BLaER1 treated with 17β-estradiol and CSF1 and Interleukin-3, amounts not matched to agents 10 nM and 100 nM (cell line): ENCODE results near the gene KRT27.

Source experiments
- H3K27ac ChIP-seq, 11 experiments: shearing (Covaris generic); formaldehyde crosslinking; 2 replicates each; pipeline ENCODE4 v1.8.1; 2022
- H3K27me3 ChIP-seq, 11 experiments: shearing (Covaris generic); formaldehyde crosslinking; 2 replicates each; pipeline ENCODE4 v1.8.1; 2022
- H3K36me3 ChIP-seq, 11 experiments: shearing (Covaris generic); formaldehyde crosslinking; 2 replicates each; pipeline ENCODE4 v1.8.1; 2022
- H3K4me1 ChIP-seq, 10 experiments: shearing (Covaris generic); formaldehyde crosslinking; 2 replicates each; pipeline ENCODE4 v1.8.1; 2022
- H3K4me2 ChIP-seq, 11 experiments: shearing (Covaris generic); formaldehyde crosslinking; 2 replicates each; pipeline ENCODE4 v1.8.1; 2022
- H3K4me3 ChIP-seq, 10 experiments: shearing (Covaris generic); formaldehyde crosslinking; 2 replicates each; pipeline ENCODE4 v1.8.1; 2022
- H3K9ac ChIP-seq, 11 experiments: shearing (Covaris generic); formaldehyde crosslinking; 2 replicates each; pipeline ENCODE4 v1.8.1; 2022
- H3K9me3 ChIP-seq, 11 experiments: shearing (Covaris generic); formaldehyde crosslinking; replicated peaks in 1 of 11; 2 replicates each; pipeline ENCODE4 v1.8.1; 2022
- H4K20me1 ChIP-seq, 11 experiments: shearing (Covaris generic); formaldehyde crosslinking; 2 replicates each; pipeline ENCODE4 v1.8.1; 2022
- Cebpa-rat ChIP-seq, 11 experiments: shearing (Covaris generic); IDR thresholded peaks; 2 replicates each; pipeline ENCODE4 v1.8.1; 2022

The KRT27 gene

DNA sequence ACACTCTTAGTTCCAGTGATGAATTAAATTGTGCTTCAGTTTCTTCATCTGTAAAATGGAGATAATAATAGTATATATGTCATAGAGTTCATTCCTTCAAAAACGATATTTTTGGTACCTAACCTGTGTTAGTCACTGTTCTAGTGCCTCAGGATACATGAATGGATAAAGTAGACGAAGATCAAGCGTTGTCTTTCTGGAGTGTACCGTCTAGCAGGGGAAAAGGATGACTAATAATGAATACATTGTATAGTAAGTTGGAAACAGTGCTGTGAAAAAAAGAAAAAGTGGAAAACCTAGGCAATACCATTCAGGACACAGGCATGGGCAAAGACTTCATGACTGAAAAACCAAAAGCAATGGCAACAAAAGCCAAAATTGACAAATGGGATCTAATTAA, 31.5 kb upstream of the KRT27 start:
- H3K36me3 ChIP-seq = peaks cover 9 to 19% (median 14%) of the 10 kb centered on the region in 11 experiments
- no peaks in the 10 kb centered on the region for H3K27me3 ChIP-seq
- no peaks in the 10 kb centered on the region for H4K20me1 ChIP-seq
- no peak overlapping the region for H3K4me3 ChIP-seq
- TF ChIP-seq Cebpa-rat (IDR thresholded peaks at IDR 0.05) = no peak
- no peak overlapping the region for H3K4me2 ChIP-seq
- no peak overlapping the region for H3K27ac ChIP-seq
- no peak overlapping the region for H3K9ac ChIP-seq
- H3K9me3 ChIP-seq = peaks cover 0 to 13% (median 5%) of the 10 kb centered on the region in 11 experiments; a peak in 7 of 22 replicates
- peaks cover 0 to 11% (median 6%) of the 10 kb centered on the region in 10 experiments; a peak in 9 of 20 replicates for H3K4me1 ChIP-seq

DNA sequence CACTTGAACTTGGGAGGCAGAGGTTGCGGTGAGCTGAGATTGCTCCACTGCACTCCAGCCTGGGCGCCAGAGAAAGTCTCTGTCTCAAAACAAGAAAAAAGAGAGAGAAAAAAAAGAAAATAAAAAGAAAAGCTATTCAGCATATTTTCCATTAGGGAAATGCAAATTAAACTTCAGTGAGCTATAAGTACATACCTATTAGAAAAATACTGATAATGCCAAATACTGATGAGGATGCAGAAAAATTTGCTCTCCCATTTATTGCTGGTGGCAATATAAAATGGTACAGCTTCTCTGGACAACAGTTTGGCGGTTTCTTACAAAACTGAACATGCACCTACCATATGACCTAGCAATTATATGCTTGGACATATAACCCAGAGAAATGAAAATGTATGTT, 30.3 kb upstream of the KRT27 start:
- H3K9me3 ChIP-seq = peaks cover 0 to 7% (median 5%) of the 10 kb centered on the region in 11 experiments; a peak in 7 of 22 replicates
- H3K36me3 ChIP-seq = peaks cover 6 to 15% (median 12%) of the 10 kb centered on the region in 11 experiments
- peaks cover 0 to 8% (median 2%) of the 10 kb centered on the region in 10 experiments; a peak in 9 of 20 replicates for H3K4me1 ChIP-seq
- TF ChIP-seq Cebpa-rat (IDR thresholded peaks at IDR 0.05) = no peak
- H3K9ac ChIP-seq = no peak overlapping the region
- no peaks in the 10 kb centered on the region for H3K27me3 ChIP-seq
- H3K4me2 ChIP-seq = no peak overlapping the region
- H3K4me3 ChIP-seq = no peak overlapping the region
- no peak overlapping the region for H3K27ac ChIP-seq
- H4K20me1 ChIP-seq = no peaks in the 10 kb centered on the region

DNA sequence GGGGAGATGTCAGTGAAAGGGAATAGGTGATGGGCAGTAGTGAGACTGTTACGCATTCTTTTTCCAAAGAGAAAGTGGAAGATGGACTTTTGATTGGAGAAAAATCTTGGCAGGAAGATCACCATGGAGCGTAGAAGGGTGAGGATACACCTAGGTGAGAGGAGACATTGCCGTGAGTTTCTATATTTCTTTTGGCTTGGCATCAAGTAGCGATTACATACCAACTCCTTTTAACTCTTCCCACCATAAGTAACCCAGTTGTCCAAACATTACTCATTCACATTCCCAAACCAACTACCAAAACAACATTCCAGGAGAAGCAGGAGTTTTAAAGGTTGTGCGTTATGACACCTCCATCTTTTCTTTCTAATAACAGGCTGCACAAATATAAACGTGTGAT, 28.1 kb upstream of the KRT27 start:
- no peaks in the 10 kb centered on the region for H3K27me3 ChIP-seq
- no peaks in the 10 kb centered on the region for H3K4me1 ChIP-seq
- no peaks in the 10 kb centered on the region for H3K36me3 ChIP-seq
- no peak overlapping the region for H3K4me2 ChIP-seq
- peaks cover 0 to 6% (median 0%) of the 10 kb centered on the region in 11 experiments; a peak in 2 of 22 replicates for H3K9me3 ChIP-seq
- H3K9ac ChIP-seq = no peak overlapping the region
- no peak for TF ChIP-seq Cebpa-rat (IDR thresholded peaks at IDR 0.05)
- H4K20me1 ChIP-seq = no peaks in the 10 kb centered on the region
- no peak overlapping the region for H3K4me3 ChIP-seq
- no peak overlapping the region for H3K27ac ChIP-seq

DNA sequence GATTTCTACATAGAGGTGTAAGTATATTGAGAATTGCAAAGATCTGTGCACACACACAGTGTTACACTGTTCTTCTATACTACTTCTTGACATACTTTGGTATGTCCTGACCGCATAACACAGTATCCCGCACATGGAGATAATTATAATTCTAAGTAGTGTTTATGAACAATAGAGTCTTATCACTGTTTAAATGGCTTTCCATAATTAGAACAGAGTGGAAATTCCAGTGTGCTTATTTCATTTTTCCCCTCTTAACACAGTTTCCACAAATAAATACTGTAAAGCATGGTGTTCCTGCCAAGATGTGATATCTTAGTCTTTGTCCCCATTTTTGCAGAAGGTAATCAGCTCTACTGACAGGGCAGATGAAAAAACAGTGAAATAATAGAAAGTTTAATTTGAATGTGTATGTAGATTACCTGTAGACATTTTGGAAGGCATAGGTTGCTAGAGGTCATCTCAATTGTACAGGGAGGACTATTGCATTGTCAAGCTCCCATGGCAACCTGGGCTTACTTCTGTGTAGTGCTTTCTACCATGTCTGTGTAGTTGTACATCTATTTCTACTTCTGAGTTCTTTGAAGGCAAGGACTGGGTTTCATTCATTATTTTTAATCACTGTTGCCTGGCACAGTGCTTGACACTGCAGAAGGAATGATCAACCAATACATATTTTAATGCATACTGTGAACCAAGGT, 27.5 kb upstream of the KRT27 start:
- Histone ChIP-seq H3K9me3 (peaks cover 0 to 3% (median 0%) of the 10 kb centered on the region in 11 experiments; a peak in 3 of 22 replicates), H3K4me1 (no peaks in the 10 kb centered on the region), H3K27me3 (no peaks in the 10 kb centered on the region), H3K9ac (no peak overlapping the region), H3K36me3 (no peaks in the 10 kb centered on the region), H3K4me3 (no peak overlapping the region), H3K4me2 (no peak overlapping the region), H4K20me1 (no peaks in the 10 kb centered on the region), H3K27ac (no peak overlapping the region)
- TF ChIP-seq Cebpa-rat (IDR thresholded peaks at IDR 0.05) = no peak

DNA sequence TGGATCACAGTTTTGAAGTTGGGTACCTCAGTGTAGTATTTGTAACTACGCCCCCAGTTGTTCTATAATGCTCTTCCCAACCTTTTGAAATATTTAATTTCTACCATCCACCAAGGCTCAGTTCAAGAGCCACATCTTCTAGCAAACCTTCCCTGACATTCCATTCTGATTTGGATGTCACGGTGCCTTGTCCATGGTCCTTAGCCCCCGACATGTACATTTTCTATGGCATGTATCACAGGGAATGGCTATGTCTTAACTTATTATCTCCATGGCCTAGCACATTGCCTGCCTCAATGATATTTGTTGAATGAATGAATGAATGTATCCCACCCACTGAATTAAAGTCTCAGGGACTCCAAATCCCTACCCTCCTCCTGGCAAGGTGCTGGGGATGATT, 23.8 kb upstream of the KRT27 start:
- H3K27ac ChIP-seq = no peak overlapping the region
- H3K27me3 ChIP-seq = no peaks in the 10 kb centered on the region
- H4K20me1 ChIP-seq = no peaks in the 10 kb centered on the region
- H3K9me3 ChIP-seq = no peaks in the 10 kb centered on the region; a peak in 1 of 22 replicates
- H3K4me3 ChIP-seq = no peak overlapping the region
- no peak overlapping the region for H3K9ac ChIP-seq
- no peak overlapping the region for H3K4me2 ChIP-seq
- no peaks in the 10 kb centered on the region for H3K36me3 ChIP-seq
- no peak for TF ChIP-seq Cebpa-rat (IDR thresholded peaks at IDR 0.05)
- no peaks in the 10 kb centered on the region for H3K4me1 ChIP-seq

DNA sequence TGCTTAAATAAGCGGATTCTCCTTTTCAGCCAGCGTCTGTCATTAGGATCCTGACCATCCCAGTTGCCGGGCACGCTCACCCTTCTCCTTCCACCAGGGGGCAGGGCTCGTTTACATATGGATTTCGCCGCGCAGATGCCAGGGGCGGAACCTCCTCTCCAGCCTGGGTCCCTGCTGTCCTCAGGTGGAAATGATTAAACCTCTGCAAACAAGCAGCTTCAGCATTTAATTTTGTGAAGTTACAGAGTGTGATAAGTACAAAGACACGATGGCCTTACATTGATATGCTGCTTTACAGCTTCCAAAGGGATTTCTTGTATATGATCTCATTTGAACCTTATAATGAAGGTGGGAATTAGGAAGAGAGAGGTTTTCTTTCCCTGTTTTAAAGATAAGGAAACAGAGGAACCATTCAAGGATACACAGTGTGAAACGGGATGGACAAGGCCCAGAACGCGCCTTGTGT, 21.3 kb upstream of the KRT27 start:
- Histone ChIP-seq H3K36me3 (no peaks in the 10 kb centered on the region), H3K9ac (no peak overlapping the region), H4K20me1 (no peaks in the 10 kb centered on the region), H3K9me3 (no peaks in the 10 kb centered on the region; a peak in 1 of 22 replicates), H3K4me1 (no peaks in the 10 kb centered on the region), H3K27ac (no peak overlapping the region), H3K4me2 (no peak overlapping the region), H3K27me3 (no peaks in the 10 kb centered on the region), H3K4me3 (no peak overlapping the region)
- no peak for TF ChIP-seq Cebpa-rat (IDR thresholded peaks at IDR 0.05)

DNA sequence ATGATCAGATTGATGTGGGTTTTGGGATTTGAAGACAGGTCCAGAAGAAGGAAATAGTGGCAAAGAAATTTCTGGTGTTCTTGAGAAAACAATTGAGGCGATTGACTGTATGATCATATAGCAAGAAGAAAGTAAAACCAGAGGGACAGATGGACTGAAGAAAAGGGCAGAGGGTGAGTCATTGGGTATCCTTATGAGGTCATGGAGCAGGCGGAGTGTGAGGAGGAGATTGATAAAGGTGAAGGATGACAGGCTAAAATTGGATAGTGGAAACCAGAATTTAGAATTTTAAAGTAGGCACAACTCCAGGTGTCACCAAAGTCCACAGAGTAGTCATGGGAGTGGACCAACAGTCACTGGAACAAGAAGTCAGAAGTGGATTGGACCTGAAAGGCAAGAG, 18.8 kb upstream of the KRT27 start:
- H4K20me1 ChIP-seq = no peaks in the 10 kb centered on the region

DNA sequence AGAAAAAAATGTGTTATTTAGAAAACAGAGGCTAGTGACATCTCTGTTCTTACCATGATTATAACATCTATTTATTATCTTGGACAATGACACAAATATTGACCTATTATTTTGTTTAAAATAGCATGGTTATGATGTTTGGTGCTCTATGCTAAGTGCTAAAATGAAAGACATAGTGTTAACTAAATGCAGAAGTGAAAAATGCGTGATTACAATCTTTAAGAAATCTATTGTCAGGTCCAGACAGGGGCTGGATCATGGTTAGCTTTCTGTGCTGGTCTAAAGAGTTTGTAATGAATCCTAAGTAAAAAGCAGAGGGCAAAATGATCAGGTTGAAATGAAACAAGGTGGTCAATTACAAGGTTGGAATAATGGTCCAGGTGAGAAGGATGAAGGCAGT, 18.0 kb upstream of the KRT27 start:
- no peak overlapping the region for H3K4me3 ChIP-seq
- H3K9ac ChIP-seq = no peak overlapping the region
- H4K20me1 ChIP-seq = no peaks in the 10 kb centered on the region
- no peak overlapping the region for H3K27ac ChIP-seq
- no peaks in the 10 kb centered on the region; a peak in 1 of 22 replicates for H3K9me3 ChIP-seq
- no peaks in the 10 kb centered on the region for H3K36me3 ChIP-seq
- no peak for TF ChIP-seq Cebpa-rat (IDR thresholded peaks at IDR 0.05)
- H3K27me3 ChIP-seq = no peaks in the 10 kb centered on the region
- no peak overlapping the region for H3K4me2 ChIP-seq
- H3K4me1 ChIP-seq = no peaks in the 10 kb centered on the region

More for the DNA sequence above, 18.8 kb upstream of the KRT27 start:
- H3K4me1 ChIP-seq = no peaks in the 10 kb centered on the region
- no peak overlapping the region for H3K27ac ChIP-seq
- no peaks in the 10 kb centered on the region for H3K36me3 ChIP-seq
- H3K4me3 ChIP-seq = no peak overlapping the region
- no peak for TF ChIP-seq Cebpa-rat (IDR thresholded peaks at IDR 0.05)
- H3K9ac ChIP-seq = no peak overlapping the region
- H3K9me3 ChIP-seq = no peaks in the 10 kb centered on the region; a peak in 1 of 22 replicates
- no peak overlapping the region for H3K4me2 ChIP-seq
- H3K27me3 ChIP-seq = no peaks in the 10 kb centered on the region

DNA sequence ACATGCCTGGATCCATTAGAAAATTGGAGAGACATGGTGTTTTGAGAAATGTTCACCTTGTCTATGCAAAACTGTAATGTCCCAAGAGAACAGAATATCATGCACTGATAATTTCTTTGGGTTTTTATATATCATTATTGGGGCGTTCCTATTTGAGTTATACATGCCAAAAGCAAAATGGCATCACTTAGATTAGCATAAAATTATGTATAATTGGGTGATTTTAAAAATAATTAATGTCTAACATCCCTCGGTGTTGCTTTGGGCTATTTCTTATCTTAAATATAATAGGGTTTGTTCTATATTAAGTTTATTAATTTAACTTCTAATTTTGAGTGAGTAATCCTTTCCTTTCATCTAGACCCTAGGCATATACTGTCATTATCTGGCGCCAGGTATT, 17.5 kb upstream of the KRT27 start, which contains the start of gene KRT28:
TSS of gene KRT28 (minus strand) at position 101 of the 400 bp plus-strand sequence. CDS start at position 35, 66 bp downstream.
- no peaks in the 10 kb centered on the region for H3K27me3 ChIP-seq

DNA sequence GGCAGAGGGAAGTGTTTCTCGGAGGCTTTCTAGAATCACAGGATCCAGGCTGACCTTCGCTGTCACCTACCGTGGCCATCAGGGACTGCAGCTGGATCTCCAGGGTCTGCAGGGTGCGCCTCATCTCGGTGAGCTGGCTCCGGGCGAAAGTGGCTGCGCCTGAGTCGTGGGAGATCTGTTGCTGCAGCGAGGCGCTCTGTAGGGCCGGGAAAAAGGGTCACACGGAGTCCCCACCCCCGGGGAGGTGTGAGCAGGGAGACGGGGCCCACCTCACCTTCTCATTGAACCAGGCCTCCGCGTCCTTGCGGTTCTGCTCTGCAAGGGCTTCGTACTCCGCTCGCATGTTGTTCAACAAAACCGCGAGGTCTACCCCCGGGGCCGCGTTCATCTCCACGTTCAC, 14.5 kb upstream of the KRT27 start:
- Histone ChIP-seq H3K27ac (no peak overlapping the region), H3K27me3 (no peaks in the 10 kb centered on the region), H4K20me1 (no peaks in the 10 kb centered on the region), H3K9me3 (no peaks in the 10 kb centered on the region), H3K4me1 (0 out of 20 replicates have a peak, but pooled peaks cover 0 to 3% (median 0%) of the 10 kb centered on the region in 10 experiments), H3K4me2 (no peak overlapping the region), H3K9ac (no peak overlapping the region), H3K4me3 (no peak overlapping the region), H3K36me3 (no peaks in the 10 kb centered on the region)
- TF ChIP-seq Cebpa-rat (IDR thresholded peaks at IDR 0.05) = no peak

More for the DNA sequence above, 17.5 kb upstream of the KRT27 start, which contains the start of gene KRT28:
- no peak within 1 kb of the TSS for H3K4me2 ChIP-seq
- H3K4me3 ChIP-seq = no peak within 1 kb of the TSS
- no peaks in the 10 kb centered on the region for H4K20me1 ChIP-seq
- H3K9me3 ChIP-seq = no peaks in the 10 kb centered on the region
- H3K9ac ChIP-seq = no peak within 1 kb of the TSS
- no peaks in the 10 kb centered on the region for H3K4me1 ChIP-seq
- no peaks in the 10 kb centered on the region for H3K36me3 ChIP-seq
- no peak within 1 kb of the TSS for H3K27ac ChIP-seq
- TF ChIP-seq Cebpa-rat (IDR thresholded peaks at IDR 0.05) = no peak
